ENCODE measurements around the gene TAS2R13.

TAS2R13 gene

GRCh38 chr12:10909462-10909861 is at the start of gene TAS2R13:
TSS of gene TAS2R13 (minus strand) at chr12:10909562. CDS start at chr12:10909298, 264 bp downstream.
- no peak for TF ChIP-seq CTCF (IDR thresholded peaks at IDR 0.05; ENCODE audit: insufficient read depth, low read depth, low read length, missing control alignments)
- no peak for DNase-seq (ENCODE audit: low read depth)
- no peak within 1 kb of the TSS for H3K4me3 ChIP-seq (ENCODE audit: low read depth, low read length)

- no peak for DNase-seq (ENCODE audit: low read depth)
- no peak overlapping the region for H3K4me3 ChIP-seq (ENCODE audit: low read depth, low read length)
- no peak for TF ChIP-seq CTCF (IDR thresholded peaks at IDR 0.05; ENCODE audit: insufficient read depth, low read depth, low read length, missing control alignments)
These were observed 48.4 kb upstream of the TAS2R13 start for GRCh38 chr12:10957741-10958140.

- no peak for TF ChIP-seq CTCF (IDR thresholded peaks at IDR 0.05; ENCODE audit: insufficient read depth, low read depth, low read length, missing control alignments)
- no peak for DNase-seq (ENCODE audit: low read depth)
- H3K4me3 ChIP-seq (ENCODE audit: low read depth, low read length), result no peak overlapping the region
These were observed 46.7 kb upstream of the TAS2R13 start for GRCh38 chr12:10956085-10956484.

GRCh38 chr12:10952645-10953044 is 43.3 kb upstream of the TAS2R13 start:
- no peak for DNase-seq (ENCODE audit: low read depth)
- no peak for TF ChIP-seq CTCF (IDR thresholded peaks at IDR 0.05; ENCODE audit: insufficient read depth, low read depth, low read length, missing control alignments)
- H3K4me3 ChIP-seq (ENCODE audit: low read depth, low read length), result no peak overlapping the region

GRCh38 chr12:10943167-10943566 is 33.8 kb upstream of the TAS2R13 start:
- no peak for TF ChIP-seq CTCF (IDR thresholded peaks at IDR 0.05; ENCODE audit: insufficient read depth, low read depth, low read length, missing control alignments)
- DNase-seq (ENCODE audit: low read depth), result no peak
- H3K4me3 ChIP-seq (ENCODE audit: low read depth, low read length), result no peak overlapping the region

- no peak for TF ChIP-seq CTCF (IDR thresholded peaks at IDR 0.05; ENCODE audit: insufficient read depth, low read depth, low read length, missing control alignments)
- H3K4me3 ChIP-seq (ENCODE audit: low read depth, low read length), result no peak overlapping the region
- DNase-seq (ENCODE audit: low read depth), result no peak
These were observed 32.7 kb upstream of the TAS2R13 start for GRCh38 chr12:10941916-10942607.

- H3K4me3 ChIP-seq (ENCODE audit: low read depth, low read length), result no peak overlapping the region
- TF ChIP-seq CTCF (IDR thresholded peaks at IDR 0.05; ENCODE audit: insufficient read depth, low read depth, low read length, missing control alignments), result no peak
- no peak for DNase-seq (ENCODE audit: low read depth)
These were observed 32.0 kb upstream of the TAS2R13 start for GRCh38 chr12:10941369-10941768.
